Gastroesophageal sphincter (tissue), 4 donors: ENCODE results near the gene CRACR2A. TPM values are rescaled to one million over a fixed set of nuclear protein-coding genes. Genes with fewer than 3 reads are reported as not detected.

Experiments used
- ATAC-seq: fragments of 150-250 bp; one replicate; pipeline ENCODE4 v1.9.1; 2016; ENCODE audit warnings: mild to moderate bottlenecking, moderate library complexity
- H3K27ac ChIP-seq, 4 donors: fragments of 200-600 bp; sonication (generic) in 3 of 4; 1 replicate in 3 of 4; 2 replicates in 1 of 4; pipeline ENCODE4 v1.5.1; 2016 to 2019
- H3K27me3 ChIP-seq: fragments of 200-600 bp; sonication (generic); one replicate; pipeline ENCODE4 v1.5.1; 2019
- H3K36me3 ChIP-seq, 2 donors: fragments of 200-600 bp; sonication (generic); one replicate each; pipeline ENCODE4 v1.5.1; 2019; ENCODE audit warnings: control low read depth in 1 of 2
- H3K4me1 ChIP-seq, 3 donors: fragments of 200-600 bp; sonication (generic); 1 replicate in 2 of 3; 2 replicates in 1 of 3; pipeline ENCODE4 v1.5.1; 2016 to 2019; ENCODE audit warnings: control low read depth in 2 of 3
- H3K4me3 ChIP-seq, 2 donors: fragments of 200-600 bp; sonication (generic); one replicate each; pipeline ENCODE4 v1.5.1; 2019; ENCODE audit warnings: mild to moderate bottlenecking in 1 of 2, moderate library complexity in 1 of 2
- H3K9me3 ChIP-seq, 3 donors: fragments of 200-600 bp; sonication (generic); one replicate each; pipeline ENCODE4 v1.5.1; 2017 to 2019; ENCODE audit warnings: control low read depth in 2 of 3
- EP300 ChIP-seq: sonication (generic); formaldehyde crosslinking; IDR thresholded peaks from one replicate; pipeline ENCODE4 v1.6.1; 2017; ENCODE audit warnings: antibody characterized with exemption, mild to moderate bottlenecking
- POLR2A ChIP-seq, 2 donors: fragments of 450-650 bp; IDR thresholded peaks; one replicate each; pipeline ENCODE4 v1.6.1; 2017; ENCODE audit warnings: antibody characterized with exemption in 2 of 2, mild to moderate bottlenecking in 2 of 2, moderate library complexity in 1 of 2
- POLR2AphosphoS5 ChIP-seq: sonication (generic); formaldehyde crosslinking; IDR thresholded peaks from one replicate; pipeline ENCODE4 v1.6.1; 2017; ENCODE audit warnings: antibody characterized with exemption
- WGBS, 2 donors: methylation state at CpG; one replicate each; pipeline ENCODE4 v1.1.5; 2018; ENCODE audit warnings: low coverage in 1 of 2; 5-methylcytosine and 5-hydroxymethylcytosine counted together
- total RNA-seq, 4 donors: library from RNA; depleted of rRNA; stranded (reverse); fragments of >200 nt; gene quantifications; one replicate each; pipeline ENCODE4 v1.1.0, GENCODE V29; 2016
- TF ChIP-seq, protein P1 (sequence below), 4 experiments: fragments of 200-600 bp in 2 of 4; fragments of 450-650 bp in 2 of 4; sonication (generic) in 1 of 4; IDR thresholded peaks; one replicate each; pipeline ENCODE4 v1.5.1; 2017 to 2019; ENCODE audit warnings: antibody characterized with exemption in 4 of 4, mild to moderate bottlenecking in 2 of 4, moderate library complexity in 2 of 4

CRACR2A gene
- total RNA-seq, 4 donors from 2014 or later: 2.2 to 5.4 (median 3.0) TPM

DNA sequence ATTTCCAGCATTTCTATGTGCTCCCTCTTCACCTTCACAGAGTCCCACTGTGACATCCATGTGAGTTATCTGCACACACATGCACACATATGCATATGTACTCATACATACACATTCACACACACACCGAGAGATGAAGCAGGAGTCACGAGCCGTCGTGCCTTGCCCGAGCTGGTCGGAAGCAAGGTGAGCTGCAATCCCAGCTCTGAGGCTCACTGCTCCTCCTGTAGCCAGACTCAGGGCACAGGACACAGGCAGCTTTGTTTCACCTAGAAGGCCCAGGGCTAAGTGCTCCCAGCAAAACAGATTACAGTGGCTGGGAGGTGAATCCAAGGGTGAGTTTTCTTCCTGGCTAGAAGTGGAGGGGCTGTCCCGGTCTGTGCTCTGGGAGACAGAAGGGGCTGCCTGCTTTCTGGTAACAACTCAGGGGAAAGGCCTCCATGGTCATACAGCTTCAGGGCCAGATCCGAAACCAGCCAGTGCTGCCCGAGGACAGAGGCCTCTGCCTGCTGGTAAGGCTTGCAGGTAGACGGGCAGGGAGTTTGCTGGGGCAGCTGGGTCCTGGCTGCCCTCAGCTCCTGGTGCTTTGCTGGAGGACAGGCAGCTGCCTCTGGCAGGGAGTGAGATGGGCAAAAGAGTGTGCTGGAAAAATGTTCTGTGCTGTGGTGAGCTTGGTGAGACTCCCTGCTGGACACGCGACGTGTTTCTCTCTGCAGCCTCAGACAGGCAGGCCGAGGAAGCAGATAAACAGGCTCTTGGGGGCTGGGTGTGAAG is 123.7 kb downstream of the CRACR2A start:
- Histone ChIP-seq H3K27me3 (no peaks in the 10 kb centered on the region), H3K4me3 (no peak overlapping the region), H3K27ac (no peak overlapping the region), H3K9me3 (no peaks in the 10 kb centered on the region), H3K36me3 (peaks cover 0 to 7% of the 10 kb centered on the region in 2 donors), H3K4me1 (no peaks in the 10 kb centered on the region)
- TF ChIP-seq POLR2A (IDR thresholded peaks at IDR 0.05): no peak
- TF ChIP-seq POLR2AphosphoS5: no peak
- TF ChIP-seq EP300: no peak
- WGBS, 2 donors: 73 to 82% methylated on average over 3 to 10 of the region's 14 CpGs
- no peak for ATAC-seq

DNA sequence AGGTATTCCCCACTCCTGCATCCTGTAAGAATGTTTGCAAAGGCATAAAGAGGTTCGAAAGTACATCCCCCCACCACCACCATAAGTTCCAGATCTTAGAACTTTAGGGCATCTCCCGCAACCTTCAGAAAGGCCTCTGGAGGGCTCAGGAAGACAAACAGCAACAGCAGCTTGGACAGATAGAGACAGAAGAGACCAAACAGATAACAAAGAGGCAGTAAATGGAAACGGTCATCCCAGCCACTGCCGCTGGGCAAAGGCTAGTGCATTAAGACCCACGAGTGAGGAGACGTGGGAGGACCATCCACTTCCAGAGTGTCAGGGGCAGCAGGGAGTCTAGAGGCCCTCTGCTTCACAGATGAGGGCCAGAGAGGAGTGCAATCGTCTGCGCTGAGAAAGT is 124.3 kb downstream of the CRACR2A start:
- WGBS, 2 donors: 83 to 91% methylated on average over 5 to 8 of the region's 8 CpGs
- TF ChIP-seq, protein P1, sequence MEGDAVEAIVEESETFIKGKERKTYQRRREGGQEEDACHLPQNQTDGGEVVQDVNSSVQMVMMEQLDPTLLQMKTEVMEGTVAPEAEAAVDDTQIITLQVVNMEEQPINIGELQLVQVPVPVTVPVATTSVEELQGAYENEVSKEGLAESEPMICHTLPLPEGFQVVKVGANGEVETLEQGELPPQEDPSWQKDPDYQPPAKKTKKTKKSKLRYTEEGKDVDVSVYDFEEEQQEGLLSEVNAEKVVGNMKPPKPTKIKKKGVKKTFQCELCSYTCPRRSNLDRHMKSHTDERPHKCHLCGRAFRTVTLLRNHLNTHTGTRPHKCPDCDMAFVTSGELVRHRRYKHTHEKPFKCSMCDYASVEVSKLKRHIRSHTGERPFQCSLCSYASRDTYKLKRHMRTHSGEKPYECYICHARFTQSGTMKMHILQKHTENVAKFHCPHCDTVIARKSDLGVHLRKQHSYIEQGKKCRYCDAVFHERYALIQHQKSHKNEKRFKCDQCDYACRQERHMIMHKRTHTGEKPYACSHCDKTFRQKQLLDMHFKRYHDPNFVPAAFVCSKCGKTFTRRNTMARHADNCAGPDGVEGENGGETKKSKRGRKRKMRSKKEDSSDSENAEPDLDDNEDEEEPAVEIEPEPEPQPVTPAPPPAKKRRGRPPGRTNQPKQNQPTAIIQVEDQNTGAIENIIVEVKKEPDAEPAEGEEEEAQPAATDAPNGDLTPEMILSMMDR (IDR thresholded peaks at IDR 0.05): no peak
- TF ChIP-seq POLR2A (IDR thresholded peaks at IDR 0.05) (no peak), POLR2AphosphoS5 (no peak), EP300 (no peak)
- no peaks in the 10 kb centered on the region for H3K27me3 ChIP-seq

DNA sequence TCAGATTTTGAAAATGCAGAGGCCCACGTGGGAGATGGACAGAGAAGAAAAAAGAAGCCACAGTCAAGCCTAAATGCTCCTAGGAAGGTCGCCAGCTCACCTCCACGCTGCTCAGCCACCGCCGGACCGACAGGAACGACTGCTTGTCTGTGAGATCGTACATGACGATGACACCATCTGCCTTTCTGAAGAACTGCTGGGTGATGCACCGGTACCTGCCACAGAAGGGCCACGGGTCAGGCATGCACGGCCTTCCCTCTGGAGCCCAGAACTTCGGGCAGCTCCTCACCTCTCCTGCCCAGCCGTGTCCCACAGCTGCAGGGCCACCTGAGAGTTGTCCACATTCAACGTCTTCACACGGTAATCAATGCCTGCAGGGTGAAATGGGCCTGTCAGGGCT is 125.6 kb downstream of the CRACR2A start:
- Histone ChIP-seq H3K27me3 (no peaks in the 10 kb centered on the region), H3K27ac (no peak overlapping the region), H3K9me3 (no peaks in the 10 kb centered on the region), H3K4me3 (no peak overlapping the region), H3K36me3 (peaks cover 0 to 7% of the 10 kb centered on the region in 2 donors), H3K4me1 (peaks cover 0 to 3% (median 0%) of the 10 kb centered on the region in 3 donors)
- WGBS, 2 donors: 94% methylated on average over 8 of the region's 16 CpGs; no CpG with 5 or more reads in 1 of the 2 donors
- no peak for TF ChIP-seq EP300
- TF ChIP-seq POLR2AphosphoS5: no peak
- TF ChIP-seq POLR2A (IDR thresholded peaks at IDR 0.05): no peak
- TF ChIP-seq, protein P1 (IDR thresholded peaks at IDR 0.05): no peak
- ATAC-seq: no peak

More for the DNA sequence above, 124.3 kb downstream of the CRACR2A start:
- Histone ChIP-seq H3K4me3 (no peak overlapping the region), H3K4me1 (no peaks in the 10 kb centered on the region), H3K36me3 (peaks cover 0 to 7% of the 10 kb centered on the region in 2 donors), H3K27ac (no peak overlapping the region), H3K9me3 (no peaks in the 10 kb centered on the region)
- ATAC-seq: no peak

DNA sequence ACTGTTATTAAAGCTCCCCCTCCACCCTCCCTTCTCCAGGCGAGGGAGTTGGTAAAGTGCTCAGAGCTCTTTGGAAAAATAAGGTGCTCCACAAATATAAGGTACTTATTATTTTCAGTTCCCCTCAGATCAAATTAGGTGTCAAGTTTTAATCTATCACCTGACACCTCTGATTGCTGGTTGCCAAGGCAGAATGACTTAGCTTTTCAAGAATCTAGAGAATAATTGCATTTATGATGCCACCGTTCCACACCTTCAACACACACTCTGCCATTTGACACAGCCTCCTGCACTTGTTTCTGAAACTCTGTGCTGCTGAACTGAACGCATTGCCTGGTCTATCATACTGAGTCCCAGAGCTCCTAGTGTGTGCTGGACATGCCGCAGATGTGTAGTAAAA is 128.6 kb downstream of the CRACR2A start:
- H3K36me3 ChIP-seq: peaks cover 0 to 7% of the 10 kb centered on the region in 2 donors
- no peaks in the 10 kb centered on the region for H3K27me3 ChIP-seq
- TF ChIP-seq POLR2AphosphoS5 (no peak), EP300 (no peak)
- TF ChIP-seq, protein P1 (IDR thresholded peaks at IDR 0.05): no peak
- H3K4me1 ChIP-seq: peaks cover 0 to 6% (median 0%) of the 10 kb centered on the region in 3 donors
- no peak overlapping the region for H3K27ac ChIP-seq
- ATAC-seq: no peak
- H3K9me3 ChIP-seq: no peaks in the 10 kb centered on the region
- H3K4me3 ChIP-seq: no peak overlapping the region
- 90 to 94% methylated on average over 2 to 4 of the region's 4 CpGs for WGBS, 2 donors

DNA sequence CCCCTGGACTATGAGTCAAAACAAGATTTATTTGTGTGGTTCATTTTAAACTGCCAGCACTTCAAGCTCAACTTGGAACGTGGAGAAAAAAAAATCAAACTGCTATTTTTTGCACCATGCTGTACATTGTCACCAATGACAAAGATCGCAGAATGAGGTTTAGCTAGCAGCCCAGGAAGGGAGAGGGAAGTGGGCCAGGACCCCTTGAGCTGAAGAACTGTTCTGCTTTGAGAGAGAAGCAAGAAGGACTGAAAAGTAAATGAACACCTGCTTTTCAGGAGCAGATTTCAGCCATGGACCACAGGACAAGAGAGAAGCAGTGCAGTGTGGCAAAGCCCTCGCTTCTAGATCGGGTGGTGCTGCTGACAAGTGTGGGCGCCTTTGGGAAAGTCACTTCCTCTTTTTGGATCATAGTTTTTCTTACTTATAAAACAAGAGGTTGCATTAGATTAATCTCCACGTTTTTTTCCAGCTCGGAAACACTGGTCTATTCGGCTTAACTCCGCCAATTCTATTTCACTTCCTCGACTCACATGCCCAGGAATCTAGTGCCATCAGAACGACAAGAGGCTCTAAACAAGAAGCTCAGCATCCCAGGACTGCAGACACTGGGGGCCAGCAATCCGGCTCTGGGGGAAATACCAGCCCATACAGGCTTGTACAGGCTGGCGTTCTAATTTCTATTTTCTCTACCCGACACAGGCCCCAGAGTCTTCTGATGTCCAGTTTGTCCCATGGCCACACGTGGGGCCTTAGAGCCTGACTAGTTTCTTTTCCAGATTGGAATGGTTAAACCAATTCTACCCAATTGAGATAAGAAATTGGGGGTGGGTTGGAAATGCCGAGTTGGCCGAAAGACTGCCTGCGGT is 129.9 kb downstream of the CRACR2A start:
- TF ChIP-seq EP300 (no peak), POLR2A (IDR thresholded peaks at IDR 0.05) (no peak), POLR2AphosphoS5 (no peak)
- TF ChIP-seq, protein P1 (IDR thresholded peaks at IDR 0.05): no peak
- peaks cover 0 to 6% (median 0%) of the 10 kb centered on the region in 3 donors for H3K4me1 ChIP-seq
- H3K27ac ChIP-seq: no peak overlapping the region
- H3K36me3 ChIP-seq: peaks cover 0 to 7% of the 10 kb centered on the region in 2 donors
- no peak overlapping the region for H3K4me3 ChIP-seq
- no peak for ATAC-seq
- WGBS, 2 donors: 57 to 58% methylated on average over 10 to 13 of the region's 18 CpGs
- H3K9me3 ChIP-seq: no peaks in the 10 kb centered on the region
- H3K27me3 ChIP-seq: no peaks in the 10 kb centered on the region
